NCI-H1092 (cell line): ENCODE measurements around the gene RAB33A.

Experiments
- DNase-seq: peaks from one replicate; lab custom pipeline; 2025; lab: John Stamatoyannopoulos, UW

RAB33A gene

DNA sequence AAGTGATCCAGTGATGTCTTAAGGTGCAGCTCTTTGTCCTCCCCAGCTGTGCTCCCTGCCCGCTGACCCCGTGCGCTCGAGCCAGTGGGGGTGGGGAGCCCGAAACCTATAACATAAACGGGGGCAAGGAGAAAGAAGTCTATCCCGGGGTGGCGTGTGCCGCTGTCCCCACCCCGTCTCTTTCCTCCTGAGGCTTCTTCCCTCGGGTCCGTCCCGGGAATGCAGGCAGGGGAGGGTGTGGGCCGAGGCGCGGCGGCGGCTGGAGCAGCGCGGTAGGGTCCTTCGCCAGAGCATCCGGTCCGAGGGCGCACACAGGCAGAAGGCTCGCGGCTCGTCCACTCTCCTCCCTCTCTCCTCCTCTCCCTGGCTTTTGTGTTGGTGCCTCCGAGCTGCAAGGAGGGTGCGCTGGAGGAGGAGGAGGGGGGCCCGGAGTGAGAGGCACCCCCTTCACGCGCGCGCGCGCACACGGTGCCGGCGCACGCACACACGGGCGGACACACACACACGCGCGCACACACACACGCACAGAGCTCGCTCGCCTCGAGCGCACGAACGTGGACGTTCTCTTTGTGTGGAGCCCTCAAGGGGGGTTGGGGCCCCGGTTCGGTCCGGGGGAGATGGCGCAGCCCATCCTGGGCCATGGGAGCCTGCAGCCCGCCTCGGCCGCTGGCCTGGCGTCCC lies at the start of gene RAB33A:
TSS of gene RAB33A (plus strand) at position 517 of the 681 bp plus-strand sequence. CDS start at position 618, 101 bp downstream.
- peak; percentile 25 for DNase-seq

DNA sequence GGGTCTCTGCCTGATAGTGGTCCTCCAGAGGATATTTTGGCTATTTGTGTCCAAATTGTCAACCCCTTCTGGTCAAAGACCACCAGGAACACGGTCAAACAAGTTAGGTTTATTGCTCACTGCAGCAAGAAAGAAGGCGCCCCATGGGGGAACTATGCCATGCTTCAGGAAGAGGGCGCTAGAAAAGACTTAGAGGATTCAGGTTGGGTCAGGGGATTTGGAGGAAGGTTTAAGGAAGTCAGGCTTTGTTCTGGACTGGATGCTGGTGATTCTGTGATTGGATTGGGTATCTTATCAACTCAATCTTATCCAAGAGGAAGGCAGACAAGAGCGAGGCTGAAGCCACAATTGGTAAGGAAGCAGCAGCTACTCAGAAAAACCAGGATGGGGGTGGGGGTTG lies 47.2 kb upstream of the RAB33A start:
- DNase-seq, result no peak

DNA sequence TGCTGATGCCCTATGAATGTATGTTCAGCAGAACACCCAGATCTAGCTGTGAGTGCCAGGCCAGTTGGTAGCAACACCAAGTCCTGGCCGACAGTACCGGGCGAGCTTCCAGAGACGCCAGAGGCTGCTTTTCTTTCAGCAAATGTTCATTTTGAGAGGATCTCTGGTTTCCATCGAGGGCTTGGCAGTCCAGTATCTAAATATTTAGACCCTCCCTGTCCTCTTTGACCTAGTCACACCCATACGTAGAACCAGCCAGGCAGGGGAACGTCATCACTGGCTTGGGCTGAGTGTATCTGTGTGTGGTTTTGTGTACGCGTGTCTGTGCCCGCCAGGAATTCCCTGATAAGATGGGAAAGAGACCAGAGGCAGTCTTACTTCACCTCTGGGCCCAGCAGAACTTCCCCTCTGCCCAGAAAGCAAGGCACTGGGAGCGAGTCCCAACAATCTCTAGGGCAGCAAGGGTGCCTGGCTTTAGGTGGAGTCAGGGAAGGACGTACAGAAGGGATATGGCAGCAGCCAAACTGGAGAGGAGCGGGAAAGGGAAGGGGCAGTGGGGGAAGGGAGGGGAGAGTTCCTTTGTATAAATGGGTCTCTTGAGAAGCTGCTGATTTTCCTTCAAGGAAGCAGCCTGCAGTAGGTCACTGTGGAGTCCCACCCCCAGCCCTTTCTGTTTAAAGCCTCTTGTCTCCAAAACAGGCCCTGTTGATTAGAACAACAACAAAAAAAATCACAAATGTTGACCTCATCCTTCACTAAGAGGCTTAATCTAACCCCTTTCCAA lies 46.5 kb upstream of the RAB33A start:
- no peak for DNase-seq

DNA sequence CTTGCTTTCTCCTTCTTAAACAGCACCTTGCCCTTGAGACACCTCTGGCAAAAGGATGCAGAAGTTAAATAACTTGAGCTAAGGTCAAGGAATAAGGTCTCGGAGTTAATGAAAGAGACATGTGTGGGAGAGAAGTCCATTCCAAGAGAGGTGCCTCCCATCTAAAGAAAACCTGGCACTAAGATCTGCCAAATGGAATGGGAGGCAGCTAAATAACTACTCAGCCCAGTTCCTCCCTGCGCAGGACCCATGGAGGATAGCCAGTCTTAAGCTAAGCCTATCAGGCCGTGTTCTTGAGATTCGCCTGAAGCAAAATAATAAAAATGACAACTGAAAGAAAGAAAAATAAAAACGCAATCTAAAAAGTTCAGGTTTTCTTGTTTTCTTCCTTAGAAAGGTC lies 40.8 kb upstream of the RAB33A start:
- DNase-seq, result no peak

DNA sequence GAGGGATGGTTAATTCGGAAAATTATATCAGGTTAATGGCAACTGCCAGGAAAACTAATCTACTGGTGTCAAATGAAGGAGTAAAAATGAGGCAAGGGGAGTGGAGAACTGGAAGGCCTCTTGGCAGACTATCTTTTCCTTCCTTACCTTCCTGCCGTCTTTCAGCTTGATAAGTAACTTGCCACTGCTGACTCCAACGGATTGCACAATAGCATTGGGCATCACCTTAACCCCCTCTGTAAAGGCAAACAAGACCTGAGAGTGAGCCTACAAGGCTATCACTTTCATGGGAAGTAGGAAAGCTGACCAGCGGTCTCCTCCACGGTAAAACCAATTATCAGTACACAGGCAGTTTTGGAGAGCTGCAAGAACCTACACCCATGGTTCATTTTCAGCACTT lies 35.3 kb upstream of the RAB33A start:
- DNase-seq, result no peak

DNA sequence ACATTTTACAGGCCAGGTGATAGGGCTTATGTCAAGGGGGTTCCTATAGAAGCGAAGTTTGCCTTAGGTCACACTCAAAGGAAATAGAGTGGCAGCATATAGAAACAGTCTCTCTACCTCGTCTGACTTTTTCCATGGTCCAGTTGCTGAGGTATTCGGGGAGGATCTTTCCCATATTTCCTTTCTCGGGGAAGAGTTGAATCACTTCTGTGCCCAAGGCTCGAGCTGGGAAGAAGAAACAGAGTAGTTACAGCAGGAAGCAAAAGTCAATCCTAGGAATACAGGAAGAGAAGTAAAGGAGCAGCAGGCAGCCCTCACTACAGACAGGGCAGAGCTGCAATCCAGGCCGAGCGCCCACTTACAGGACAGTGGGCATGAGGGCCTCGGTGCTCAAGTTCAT lies 34.8 kb upstream of the RAB33A start:
- no peak for DNase-seq

DNA sequence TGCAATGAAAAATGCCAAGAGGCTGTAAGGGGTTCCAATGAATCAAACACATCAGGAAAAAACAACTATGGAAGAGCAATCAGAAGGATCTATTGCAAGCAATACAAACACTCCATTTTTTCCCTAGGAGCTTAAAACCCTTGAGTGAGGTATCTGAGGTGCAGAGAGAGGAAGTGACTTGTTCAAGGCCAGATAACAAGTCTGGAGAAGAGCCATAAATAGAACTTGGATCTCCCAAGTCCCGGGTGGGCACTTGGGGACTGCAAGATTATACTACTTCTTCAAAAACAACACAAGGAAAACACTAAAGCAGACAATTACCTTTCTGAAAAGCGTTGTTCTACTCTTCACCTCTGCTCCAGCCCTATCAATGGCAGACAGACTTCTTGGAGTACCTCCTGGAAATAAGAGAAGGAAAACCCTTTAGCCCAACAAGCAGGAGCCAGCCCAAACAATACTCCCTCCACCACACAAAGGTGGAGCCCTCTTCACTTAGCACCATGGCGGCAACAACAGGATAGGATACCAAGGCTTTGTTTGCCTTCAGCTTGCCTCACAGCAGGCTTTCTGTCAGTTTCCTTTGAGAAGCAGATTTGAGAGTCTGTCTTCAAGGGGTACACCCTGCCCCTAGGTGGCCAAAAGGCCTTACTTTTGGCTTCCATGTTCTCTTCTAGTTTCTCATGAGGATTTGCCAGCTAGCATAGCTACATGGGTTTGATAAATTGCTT lies 32.1 kb upstream of the RAB33A start:
- no peak for DNase-seq

DNA sequence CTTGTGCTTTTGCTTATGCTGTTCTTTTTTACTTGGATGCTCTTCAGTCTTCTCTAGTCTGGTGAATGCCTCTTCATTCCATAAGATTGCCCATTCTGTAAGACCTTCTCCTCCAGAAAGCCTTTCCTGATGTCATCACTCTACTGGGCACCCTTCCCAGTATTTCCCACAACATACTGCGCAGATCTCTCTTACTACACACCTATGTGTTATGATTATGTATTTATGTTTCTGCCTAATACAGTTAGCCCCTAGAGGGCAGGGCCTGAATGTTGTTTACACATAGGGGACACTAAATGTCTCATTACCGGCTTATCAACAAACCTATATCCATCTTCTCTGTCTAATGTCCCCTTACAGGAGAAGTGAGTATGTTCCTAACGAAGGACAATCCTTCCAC lies 27.3 kb upstream of the RAB33A start:
- no peak for DNase-seq

DNA sequence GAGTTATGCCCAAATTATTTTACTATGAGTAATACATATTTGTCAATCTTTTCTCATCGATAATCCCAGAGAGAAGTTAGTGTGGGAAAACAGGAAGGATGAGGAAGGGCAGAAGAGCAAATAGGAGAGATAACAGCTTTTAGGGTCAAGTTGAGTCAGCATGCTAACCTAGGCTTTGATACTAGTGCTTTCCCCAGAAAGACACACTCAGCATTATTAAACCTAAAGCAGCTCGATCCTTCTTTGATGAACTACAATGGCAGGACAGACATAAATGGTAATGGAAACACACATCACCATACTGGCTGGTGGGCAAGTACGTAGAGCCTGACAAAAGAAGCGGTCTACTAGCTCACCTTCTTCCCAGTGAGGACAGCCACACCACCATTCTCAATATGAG lies 26.6 kb upstream of the RAB33A start:
- no peak for DNase-seq

DNA sequence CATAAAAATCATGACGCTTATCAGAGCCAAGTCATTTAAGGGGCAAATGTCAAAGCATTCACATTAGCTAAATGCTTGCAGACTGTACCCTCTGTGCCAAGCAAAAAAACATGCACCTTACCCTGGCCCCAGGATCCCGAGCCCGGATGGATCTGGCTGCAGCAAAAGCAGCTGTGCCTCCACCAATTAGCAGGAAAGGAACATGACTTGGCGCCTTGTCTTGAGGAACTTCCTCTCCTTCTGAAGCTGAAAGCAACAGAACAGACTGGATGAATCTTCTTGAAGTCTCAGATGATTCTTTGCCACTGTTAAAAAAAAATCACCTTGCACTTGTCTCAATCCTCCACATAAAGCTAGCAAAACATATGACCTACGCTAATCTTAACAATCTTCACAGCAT lies 24.1 kb upstream of the RAB33A start:
- DNase-seq, result no peak

DNA sequence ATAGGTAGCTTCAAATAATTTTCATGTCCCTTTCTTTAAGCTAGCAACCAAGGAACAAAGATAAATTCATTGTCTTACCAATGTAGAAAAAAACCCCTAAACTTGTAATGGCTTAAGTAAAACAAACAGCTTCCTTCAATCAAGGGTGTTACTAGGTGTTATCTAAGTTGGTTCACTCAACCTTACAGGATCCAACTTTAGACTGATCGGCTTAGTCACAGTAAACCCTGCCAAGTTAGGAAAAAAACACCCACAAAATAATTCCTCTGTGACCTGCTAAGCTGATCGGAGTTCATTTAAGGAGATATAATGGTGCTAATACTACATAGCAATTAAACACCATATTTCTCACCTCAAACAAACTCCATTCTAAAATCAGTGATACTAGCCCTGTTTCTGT lies 16.2 kb upstream of the RAB33A start:
- no peak for DNase-seq

DNA sequence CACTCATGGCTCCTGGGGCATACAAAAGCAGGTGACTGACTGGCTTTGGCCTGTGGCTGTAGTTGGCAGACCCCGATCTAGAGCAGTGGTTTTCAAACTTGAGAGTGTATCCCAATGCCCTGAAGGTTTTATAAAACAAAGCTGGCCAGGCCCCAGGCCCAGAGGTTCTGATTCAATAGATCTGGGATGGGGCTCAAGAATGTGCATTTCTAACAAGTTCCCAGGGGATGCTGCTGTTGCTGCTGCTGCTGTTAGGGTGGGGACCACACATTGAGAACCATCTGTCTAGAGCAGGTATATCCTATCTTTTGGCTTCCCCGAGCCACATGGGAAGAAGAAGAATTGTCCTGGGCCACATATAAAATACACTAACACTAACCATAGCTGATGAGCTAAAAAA lies 13.5 kb upstream of the RAB33A start:
- no peak for DNase-seq

DNA sequence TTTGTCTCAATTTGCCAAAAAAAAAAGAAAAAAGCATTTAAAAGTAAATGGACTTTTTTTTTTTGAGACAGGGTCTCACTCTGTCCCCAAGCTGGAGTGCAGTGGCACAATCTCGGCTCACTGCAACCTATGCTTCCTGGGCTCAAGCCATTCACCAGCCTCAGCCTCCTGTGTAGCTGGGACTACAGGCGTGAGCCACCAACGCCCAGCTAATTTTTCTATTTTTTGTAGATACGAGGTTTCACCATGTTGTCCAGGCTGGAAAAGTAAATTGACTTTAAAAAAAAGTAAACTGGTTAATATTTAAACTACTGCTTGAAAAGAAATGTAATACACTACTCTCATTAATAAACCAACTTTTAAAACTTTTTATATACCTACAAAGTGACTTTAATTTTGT lies 12.0 kb upstream of the RAB33A start:
- no peak for DNase-seq

DNA sequence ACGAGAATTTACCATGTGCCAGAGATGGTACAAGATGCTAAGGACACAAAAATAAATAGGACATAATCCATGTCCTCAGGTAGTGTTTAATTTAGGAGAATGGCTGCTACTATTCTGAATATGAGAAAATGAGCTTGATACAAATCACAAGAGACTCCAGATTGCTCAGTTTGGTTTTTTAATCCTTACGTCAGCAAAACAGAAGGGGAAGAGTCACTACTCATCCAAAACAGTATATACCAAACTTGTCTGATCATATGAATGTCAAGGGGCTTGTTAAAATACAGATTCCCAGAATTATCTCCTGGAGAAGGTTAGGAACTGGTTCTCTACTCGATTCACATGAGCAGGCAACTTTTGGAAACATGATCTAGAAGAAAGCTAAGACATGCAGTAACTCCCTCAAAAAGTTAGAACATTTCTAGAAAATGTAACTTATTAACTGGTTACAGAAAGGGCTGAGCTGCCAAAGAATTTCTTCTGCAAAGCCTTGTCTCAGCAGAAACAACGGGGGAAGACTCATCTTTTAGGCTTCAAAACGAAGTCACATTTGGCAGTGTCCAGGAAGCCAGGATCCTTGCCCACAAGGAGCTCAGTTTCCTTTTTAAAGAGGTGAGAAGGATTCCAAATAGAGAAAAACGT lies 9.5 kb upstream of the RAB33A start:
- DNase-seq, result no peak

DNA sequence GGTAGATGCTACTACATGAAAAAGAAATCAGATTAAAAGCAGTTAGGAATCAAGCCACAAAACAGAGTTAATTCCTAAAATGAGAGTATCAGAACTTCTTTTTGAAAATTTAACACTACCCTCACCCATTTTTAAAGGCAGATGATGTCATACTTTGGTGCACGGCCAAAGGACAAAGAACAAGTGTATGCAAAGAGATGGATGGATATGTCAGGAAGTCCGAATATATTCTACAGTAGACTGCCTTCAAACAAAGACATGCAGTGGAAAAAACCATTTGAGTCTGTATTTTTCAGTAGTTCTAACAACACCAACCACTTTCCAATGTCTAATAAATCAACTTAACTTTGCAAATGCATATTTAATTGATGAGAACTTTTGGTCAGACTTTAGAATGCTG lies 8.4 kb upstream of the RAB33A start:
- no peak for DNase-seq

DNA sequence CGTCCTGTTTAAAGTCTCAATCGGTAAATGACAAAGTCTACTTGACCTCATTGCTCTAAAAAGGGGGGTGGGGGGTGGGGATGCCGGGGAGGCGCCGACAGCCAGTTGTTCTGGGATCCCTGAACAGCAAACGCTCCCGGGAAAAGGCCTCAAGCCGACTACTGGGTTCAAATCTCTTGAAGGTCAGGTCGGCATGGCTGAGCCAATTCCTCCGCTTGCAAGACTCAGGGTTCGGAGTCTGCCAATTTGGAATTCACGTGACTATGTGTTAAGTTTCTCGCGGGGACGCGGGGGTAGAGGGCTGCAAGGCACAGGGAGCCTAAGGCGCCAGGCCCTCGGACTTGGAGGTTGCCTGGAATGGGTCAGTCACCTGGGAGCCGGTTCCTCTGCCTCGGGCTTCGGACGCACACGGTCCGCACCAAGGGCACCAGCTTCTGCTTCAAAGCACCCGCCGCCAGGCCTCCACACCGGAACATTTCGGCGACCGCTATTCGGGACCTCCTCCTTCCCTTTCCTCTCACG lies 6.5 kb upstream of the RAB33A start:
- no peak for DNase-seq

DNA sequence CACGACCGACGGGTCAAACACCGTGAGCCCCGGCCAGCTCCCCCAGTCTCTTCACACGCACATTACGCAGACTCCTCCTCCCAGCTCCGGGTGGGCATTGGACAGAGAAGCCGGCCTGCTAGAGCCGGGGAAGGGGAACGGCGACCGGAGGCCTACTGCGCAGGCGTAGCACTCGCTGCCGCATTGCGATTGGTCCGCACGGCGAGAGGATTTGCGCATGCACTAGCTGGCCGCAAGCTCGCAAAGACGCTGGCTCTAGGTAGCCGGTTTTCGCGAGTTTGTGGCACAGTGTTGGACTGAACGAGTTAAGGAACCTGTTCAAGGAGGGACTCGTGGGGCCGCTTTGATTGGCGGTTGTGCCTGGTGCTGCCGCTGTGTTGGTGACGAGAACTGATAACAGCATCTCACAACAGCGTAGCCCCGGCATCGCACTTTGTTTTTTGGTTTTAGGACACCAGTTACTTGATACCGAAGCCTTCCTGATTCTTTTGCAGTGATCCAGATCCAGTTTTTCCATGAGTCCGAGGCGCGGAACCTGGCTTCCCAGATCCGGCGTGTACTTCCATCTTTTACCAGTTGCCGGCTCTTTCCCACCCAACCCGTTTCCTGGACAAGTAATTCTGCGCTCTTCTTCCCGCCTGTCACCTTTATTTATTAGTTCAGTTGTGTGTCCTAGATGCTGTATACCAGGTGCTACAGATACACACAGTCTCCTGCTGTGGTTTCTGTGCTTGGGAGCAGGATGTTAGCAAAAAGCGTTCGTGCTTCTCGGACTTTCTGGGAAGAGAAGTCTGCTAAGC lies 5.9 kb upstream of the RAB33A start, which contains the start of gene AIFM1:
TSS of gene AIFM1 (minus strand) at position 139 of the 800 bp plus-strand sequence. CDS start 185 bp downstream, outside the sequence.
- peak; percentile 94 for DNase-seq

DNA sequence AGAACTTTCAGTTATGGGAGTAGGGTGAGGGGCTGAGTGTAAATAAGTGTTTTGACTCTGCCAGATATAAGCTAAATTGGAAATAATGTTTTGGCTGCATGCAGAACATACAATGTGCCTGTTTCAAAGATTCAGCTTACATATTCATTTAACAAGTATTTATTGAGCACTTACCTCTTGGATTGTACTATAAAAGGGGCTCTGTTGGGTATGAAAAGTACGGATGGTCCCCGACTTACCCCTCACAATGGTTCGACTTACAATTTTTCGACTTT lies 5.3 kb upstream of the RAB33A start:
- no peak for DNase-seq

DNA sequence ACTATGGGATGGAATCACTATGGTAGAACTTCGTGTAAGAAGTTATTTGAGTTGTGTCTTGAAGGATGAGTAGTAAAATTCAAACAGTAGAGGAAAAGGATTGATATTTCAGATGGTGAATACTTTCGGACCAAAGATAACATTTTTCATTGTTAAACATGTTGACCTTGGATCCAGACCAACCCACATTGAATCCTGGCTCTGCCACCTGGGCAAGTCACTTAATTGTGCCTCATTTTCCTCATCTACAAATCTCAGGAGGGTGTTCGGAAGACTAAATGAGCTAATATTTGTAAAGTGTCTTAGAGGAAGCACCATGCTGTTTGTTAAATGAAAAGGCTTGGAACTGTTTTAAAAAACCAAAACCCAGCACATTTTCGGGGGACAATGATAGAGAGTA lies 4.7 kb upstream of the RAB33A start:
- no peak for DNase-seq

DNA sequence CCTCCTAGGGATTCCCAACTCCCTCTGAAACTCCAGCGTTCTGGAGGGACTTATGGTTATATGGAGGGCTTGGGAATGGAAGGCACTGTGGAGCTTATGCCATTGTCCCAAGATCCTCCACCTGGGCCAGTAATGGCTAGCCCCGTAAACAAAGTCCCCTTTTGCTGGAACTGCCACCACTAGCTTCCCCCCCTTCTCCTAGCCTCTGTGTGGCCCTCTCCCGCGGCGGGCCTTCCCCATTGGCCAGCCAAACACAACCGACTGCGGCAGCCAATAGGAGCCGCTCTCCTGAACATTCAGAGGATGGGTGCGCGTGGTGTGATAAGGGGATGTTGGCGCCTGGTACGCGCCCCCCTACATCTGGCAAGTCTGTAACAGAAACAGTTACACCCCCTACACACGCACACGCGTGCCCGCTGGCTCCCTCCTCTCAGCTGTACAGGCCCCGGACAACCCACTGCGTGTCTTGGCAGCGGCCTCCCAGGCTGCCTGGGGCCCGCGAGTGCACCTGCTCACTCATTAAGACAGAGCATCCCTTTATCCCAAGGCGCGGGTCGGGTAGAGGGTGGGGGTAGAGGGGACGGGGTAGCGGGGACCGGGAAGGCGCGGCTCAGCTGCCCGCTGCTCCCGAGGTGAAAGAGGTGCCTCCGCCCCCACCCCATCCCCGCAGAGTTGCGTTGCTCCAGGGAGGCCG lies 863 bp upstream of the RAB33A start:
- DNase-seq, result peak; percentile 88
